ENCODE measurements around the gene VPS16.

The VPS16 gene

DNA sequence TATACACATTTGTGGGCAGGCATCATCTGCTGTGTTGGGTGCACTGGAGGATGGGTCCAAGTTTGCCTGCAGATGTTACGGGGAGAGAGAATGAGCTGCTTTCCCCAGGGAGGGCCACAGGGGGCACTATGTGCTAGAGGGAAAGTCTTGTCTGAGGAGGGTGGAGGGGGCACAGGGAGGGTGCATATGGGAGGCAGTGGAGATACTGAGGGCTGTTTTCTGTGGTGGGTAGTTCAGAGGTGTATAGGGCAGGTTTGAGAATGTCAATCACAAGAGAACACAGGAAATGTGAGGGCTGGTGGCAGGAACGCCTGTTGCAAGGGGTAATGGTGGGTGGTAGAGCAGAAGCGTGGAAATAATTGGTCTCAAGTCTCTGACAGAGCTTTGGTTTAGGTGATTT lies 25.1 kb downstream of the VPS16 start:
- Mint-ChIP-seq H3K9me3 (ENCODE audit: low read depth) (no peaks in the 10 kb centered on the region), H3K27ac (peak overlapping the region; percentile 74), H3K36me3 (no peaks in the 10 kb centered on the region), H3K4me1 (ENCODE audit: low read depth) (peaks cover 42% of the 10 kb centered on the region), H3K4me3 (peak overlapping the region; percentile 60), H3K27me3 (no peaks in the 10 kb centered on the region)

DNA sequence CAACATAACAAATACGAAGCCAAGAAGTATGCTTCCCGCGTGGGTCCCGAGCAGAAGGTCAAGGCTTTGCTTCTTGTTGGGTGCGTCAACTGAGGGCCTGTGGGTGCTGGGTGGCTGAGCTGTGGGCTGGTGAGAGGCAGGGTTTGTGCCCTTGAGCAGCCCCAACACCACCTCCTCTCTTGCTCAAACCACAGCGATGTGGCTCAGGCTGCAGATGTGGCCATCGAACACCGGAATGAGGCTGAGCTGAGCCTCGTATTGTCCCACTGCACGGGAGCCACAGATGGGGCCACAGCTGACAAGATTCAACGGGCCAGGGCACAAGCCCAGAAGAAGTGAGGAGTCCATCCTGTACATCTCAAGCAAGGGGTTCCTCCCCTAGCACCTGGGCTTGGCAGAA lies 25.7 kb downstream of the VPS16 start:
- Mint-ChIP-seq H3K27ac (peak overlapping the region; percentile 74), H3K9me3 (ENCODE audit: low read depth) (no peaks in the 10 kb centered on the region), H3K4me1 (ENCODE audit: low read depth) (peaks cover 48% of the 10 kb centered on the region), H3K27me3 (no peaks in the 10 kb centered on the region), H3K36me3 (no peaks in the 10 kb centered on the region), H3K4me3 (peak overlapping the region; percentile 60)

DNA sequence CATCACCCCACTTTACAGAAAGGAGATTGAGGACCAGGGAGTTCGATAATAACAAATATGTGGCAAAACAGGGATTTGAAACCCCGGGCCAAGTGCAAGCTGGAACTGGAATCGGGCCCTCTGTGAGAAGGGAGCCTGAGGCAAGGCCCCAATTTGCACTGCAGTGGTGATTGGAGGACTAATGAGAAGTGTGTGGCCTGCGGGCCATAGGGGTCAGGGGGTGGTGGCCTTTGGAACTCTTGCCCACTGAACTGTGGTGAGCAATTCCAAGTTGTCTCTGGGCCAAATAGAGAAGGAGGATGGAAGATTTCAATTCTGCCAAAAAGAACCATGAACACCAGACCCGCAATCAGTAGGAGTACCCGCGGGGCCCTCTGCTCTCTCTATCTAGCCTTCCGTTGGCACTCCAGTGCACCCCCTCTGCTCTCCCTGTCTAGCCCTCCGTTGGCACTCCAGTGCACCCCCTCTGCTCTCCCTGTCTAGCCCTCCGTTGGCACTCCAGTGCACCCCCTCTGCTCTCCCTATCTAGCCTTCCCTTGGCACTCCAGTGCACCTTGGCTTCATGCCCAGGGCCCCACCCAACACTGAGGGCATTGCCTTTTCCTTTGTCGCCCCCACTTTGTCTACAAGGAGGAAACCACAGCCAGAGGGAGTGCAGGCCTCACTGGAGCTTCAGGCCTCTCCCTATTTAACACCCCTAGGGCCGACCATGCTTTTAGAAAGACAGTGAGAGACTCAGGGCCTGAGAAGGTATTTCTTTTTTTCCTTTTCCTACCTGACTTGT lies 26.7 kb downstream of the VPS16 start:
- no peaks in the 10 kb centered on the region for H3K9me3 Mint-ChIP-seq (ENCODE audit: low read depth)
- no peak overlapping the region for H3K4me3 Mint-ChIP-seq
- H3K27me3 Mint-ChIP-seq, result no peaks in the 10 kb centered on the region
- H3K36me3 Mint-ChIP-seq, result no peaks in the 10 kb centered on the region
- H3K27ac Mint-ChIP-seq, result peak overlapping the region; percentile 74
- peaks cover 54% of the 10 kb centered on the region for H3K4me1 Mint-ChIP-seq (ENCODE audit: low read depth)

DNA sequence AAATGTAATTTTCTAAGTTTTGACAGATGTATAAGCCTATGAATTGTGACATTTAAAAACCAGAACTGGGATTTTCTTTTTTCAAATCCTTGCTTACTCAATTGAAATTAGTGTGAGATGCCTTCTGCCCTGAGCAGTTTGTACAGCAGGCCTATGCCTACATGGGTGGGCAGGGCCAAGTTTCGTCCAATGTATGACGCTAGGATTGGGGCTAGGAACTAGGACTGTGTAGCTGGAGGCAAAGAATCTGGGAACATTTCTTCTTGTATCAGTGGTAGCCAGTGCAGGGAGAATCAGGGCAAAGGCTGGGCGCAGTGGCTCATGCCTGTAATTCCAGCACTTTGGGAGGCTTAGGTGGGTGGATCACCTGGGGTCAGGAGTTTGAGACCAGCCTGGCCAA lies 28.8 kb downstream of the VPS16 start:
- no peak overlapping the region for H3K4me3 Mint-ChIP-seq
- H3K4me1 Mint-ChIP-seq (ENCODE audit: low read depth), result peaks cover 58% of the 10 kb centered on the region
- H3K27ac Mint-ChIP-seq, result no peak overlapping the region
- no peaks in the 10 kb centered on the region for H3K36me3 Mint-ChIP-seq
- no peaks in the 10 kb centered on the region for H3K9me3 Mint-ChIP-seq (ENCODE audit: low read depth)
- no peaks in the 10 kb centered on the region for H3K27me3 Mint-ChIP-seq

DNA sequence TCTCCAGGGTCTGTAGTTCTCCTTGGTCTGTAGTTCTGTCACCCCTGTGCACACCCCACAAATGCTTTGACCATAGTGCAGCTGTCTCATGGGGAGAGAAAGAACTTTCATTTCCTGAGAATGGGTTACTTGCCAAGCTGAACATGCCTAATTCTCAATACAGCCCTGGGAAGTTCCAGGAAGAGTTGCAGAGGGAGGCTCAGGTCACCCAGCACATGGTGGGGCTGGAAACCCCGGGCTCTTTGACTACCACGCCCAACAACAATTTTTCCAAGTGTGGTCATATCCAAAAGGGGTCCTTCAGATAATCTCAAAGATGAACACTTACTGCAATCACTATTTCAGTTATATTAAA lies 30.5 kb downstream of the VPS16 start:
- no peak overlapping the region for H3K27ac Mint-ChIP-seq
- H3K9me3 Mint-ChIP-seq (ENCODE audit: low read depth), result no peaks in the 10 kb centered on the region
- peaks cover 2% of the 10 kb centered on the region for H3K36me3 Mint-ChIP-seq
- H3K4me1 Mint-ChIP-seq (ENCODE audit: low read depth), result peaks cover 58% of the 10 kb centered on the region
- no peaks in the 10 kb centered on the region for H3K27me3 Mint-ChIP-seq
- H3K4me3 Mint-ChIP-seq, result peak overlapping the region; percentile 91

DNA sequence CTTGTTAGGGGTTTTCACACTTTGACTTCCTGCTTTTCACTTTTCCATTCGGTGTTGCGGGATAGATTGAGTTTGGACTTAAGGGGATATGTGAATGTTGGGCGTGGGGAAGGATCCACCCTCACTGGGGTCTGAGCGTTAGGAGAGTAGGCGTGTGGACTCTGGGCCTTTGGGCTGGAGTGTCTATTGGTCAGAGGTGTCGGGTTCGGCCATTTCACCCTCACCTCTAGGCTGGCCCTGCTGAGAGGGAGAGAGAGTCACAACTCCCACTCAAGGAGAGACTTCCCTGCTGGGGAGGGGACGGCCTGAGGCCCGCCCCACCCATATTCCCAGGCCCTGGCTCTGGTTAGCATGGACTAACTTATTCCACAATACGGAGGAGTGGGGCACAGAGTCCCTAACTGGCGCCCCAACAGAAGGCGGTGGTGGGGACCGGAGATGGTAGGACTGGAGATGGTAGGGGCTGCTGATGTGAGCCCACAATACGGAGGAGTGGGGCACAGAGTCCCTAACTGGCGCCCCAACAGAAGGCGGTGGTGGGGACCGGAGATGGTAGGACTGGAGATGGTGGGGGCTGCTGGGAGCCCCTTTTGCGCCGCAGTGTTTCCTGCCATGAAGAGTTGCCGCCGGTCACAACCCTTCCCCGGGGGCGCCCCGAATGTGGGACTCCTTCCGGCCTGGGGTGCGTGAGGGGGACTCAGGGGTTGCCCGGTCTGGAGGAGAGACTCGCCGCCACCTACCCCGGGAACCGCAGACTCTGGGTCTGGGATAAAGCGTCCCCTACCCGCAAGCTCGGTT lies 31.3 kb downstream of the VPS16 start:
- Mint-ChIP-seq H3K27ac (peak overlapping the region; percentile 55), H3K27me3 (no peaks in the 10 kb centered on the region), H3K36me3 (peaks cover 2% of the 10 kb centered on the region), H3K9me3 (ENCODE audit: low read depth) (no peaks in the 10 kb centered on the region), H3K4me3 (peak overlapping the region; percentile 91), H3K4me1 (ENCODE audit: low read depth) (peaks cover 58% of the 10 kb centered on the region)

DNA sequence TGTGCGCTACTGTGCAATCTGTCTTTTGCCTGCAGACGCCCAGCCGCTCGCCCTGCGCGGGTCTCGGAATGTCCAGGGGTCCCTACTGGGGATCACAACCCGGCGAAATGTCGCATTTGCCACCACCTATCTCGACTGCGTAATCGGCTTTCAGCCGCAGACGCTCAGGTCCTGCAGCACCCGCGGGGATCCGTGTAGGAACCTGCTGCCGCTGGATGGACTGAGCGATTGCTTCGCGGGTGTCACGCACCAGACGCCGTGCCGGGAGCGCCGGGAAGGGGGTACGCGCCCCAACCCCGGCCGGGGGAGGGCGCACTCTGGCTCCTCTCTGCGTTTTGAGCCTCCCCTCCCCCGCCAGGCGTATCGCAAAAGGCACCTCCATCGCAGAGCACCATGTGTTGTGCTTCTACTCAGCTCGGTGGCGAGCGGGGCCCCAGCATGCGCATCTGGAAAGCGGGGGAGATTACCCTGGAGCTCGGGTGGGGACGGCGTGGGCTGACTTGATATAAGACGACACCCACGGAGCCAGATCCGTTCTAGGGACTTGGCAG lies 32.0 kb downstream of the VPS16 start:
- Mint-ChIP-seq H3K9me3 (ENCODE audit: low read depth) (no peaks in the 10 kb centered on the region), H3K36me3 (peaks cover 2% of the 10 kb centered on the region), H3K27ac (peak overlapping the region; percentile 92), H3K4me3 (peak overlapping the region; percentile 91), H3K4me1 (ENCODE audit: low read depth) (peaks cover 54% of the 10 kb centered on the region), H3K27me3 (no peaks in the 10 kb centered on the region)

DNA sequence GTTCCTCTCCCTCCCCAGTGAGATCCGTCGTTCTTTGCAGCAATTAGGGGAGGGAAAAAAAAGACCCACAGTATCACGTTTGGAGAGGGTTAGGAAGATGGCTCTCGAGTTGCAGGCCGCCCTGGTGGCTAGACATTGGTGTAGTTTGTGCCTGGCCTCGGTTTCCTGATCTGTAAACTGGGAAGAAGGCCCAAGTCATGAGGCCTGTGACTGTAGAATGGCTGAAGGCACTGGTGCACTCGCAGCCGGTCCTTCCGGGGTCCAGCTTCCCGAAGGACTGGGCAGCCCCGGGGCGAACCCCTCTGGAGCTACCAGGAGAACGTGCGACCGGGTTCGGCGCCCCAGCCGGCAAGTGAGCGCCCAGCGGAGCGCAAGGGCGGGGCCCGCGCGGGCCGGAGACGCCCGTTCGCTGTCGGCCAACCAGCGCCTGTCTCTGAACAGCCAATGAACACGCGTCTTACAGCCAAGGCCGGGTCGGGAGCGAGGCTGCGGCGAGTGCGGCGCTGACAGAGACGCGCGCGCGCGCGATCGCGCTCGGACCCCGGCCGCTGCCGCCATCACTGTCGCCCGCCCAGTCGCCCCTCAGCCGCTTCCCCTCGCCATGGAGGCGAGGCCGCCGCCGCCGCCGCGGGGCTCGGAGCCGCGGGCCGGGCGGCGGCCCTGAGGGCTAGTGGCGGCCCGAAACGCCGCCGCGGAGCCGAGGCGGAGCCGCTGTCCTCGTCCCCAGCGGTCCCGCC lies 32.6 kb downstream of the VPS16 start, which contains the start of gene PTPRA:
Gene PTPRA, plus strand, starts transcription at position 472 of the 737 bp plus-strand sequence. CDS start 90,797 bp downstream, outside the sequence.
- Mint-ChIP-seq H3K4me1 (ENCODE audit: low read depth) (peaks cover 49% of the 10 kb centered on the region), H3K27me3 (no peaks in the 10 kb centered on the region), H3K27ac (peak within 1 kb of the TSS; percentile 92), H3K4me3 (peak within 1 kb of the TSS; percentile 91), H3K36me3 (peaks cover 2% of the 10 kb centered on the region), H3K9me3 (ENCODE audit: low read depth) (no peaks in the 10 kb centered on the region)

DNA sequence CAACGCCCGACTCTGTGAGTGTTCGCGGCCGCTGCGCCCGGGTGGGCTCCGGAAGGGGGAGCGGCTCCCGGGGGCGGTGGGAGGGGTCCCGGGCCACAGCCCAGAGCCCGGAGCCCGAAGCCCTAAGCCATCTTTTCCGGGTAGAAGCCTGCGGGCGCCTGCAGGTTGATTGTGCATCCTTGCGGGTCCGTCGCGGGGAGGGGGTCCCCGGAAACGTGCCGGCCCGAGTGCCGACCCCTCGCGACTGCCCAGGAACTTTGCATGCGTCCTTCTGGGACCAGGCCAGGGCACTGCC lies 33.1 kb downstream of the VPS16 start:
- Mint-ChIP-seq H3K4me3 (peak overlapping the region; percentile 81), H3K4me1 (ENCODE audit: low read depth) (peaks cover 52% of the 10 kb centered on the region), H3K27ac (peak overlapping the region; percentile 73), H3K27me3 (no peaks in the 10 kb centered on the region), H3K9me3 (ENCODE audit: low read depth) (no peaks in the 10 kb centered on the region), H3K36me3 (peaks cover 2% of the 10 kb centered on the region)

DNA sequence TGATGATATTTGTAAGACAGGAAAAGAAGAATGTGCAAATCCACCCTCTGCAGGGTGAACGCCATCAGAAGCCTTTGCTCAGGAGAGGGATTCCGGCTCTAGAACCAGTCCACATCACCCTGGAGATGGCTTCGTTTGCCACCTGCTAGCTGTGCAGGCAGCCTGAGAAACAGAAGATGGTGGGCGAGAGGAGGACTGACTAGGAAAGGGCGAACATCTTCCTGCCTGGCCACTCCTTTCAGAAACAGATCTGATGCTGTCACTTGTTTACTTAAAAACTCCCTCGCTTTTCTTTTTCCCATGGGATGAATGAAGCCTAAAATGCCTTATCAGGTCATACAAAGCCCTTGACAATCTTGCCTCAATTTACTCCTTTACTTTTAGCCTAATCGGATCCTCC lies 33.9 kb downstream of the VPS16 start:
- peak overlapping the region; percentile 51 for H3K27ac Mint-ChIP-seq
- peak overlapping the region; percentile 81 for H3K4me3 Mint-ChIP-seq
- H3K4me1 Mint-ChIP-seq (ENCODE audit: low read depth), result peaks cover 59% of the 10 kb centered on the region
- H3K36me3 Mint-ChIP-seq, result peaks cover 2% of the 10 kb centered on the region
- H3K9me3 Mint-ChIP-seq (ENCODE audit: low read depth), result no peaks in the 10 kb centered on the region
- no peaks in the 10 kb centered on the region for H3K27me3 Mint-ChIP-seq

DNA sequence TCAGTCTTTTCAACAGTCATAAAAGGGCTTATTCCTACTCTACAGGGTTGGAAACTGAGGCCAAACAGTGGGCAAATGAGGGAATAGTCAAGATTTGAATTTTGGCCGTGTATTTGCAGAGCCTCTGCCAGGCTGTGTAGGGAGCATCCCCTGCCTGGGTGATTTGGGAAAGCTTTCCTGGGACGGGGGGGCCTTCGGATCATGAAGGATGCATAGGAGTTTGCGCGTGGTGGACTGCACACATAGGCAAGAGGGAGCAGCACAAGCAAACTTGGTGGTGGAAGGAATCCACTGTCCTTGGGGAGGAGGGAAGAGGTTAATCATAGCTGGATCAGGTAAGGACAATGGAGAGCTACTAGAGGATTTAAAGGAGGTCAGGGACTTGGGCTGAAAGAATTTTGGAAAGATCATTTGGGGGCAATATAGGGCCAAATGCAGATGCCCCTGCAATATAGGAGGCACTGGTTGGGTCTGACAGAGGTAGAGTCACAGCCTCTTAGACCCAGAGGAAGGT lies 35.2 kb downstream of the VPS16 start:
- Mint-ChIP-seq H3K27ac (peak overlapping the region; percentile 46), H3K36me3 (peaks cover 2% of the 10 kb centered on the region), H3K4me3 (peak overlapping the region; percentile 81), H3K27me3 (no peaks in the 10 kb centered on the region), H3K4me1 (ENCODE audit: low read depth) (peaks cover 62% of the 10 kb centered on the region), H3K9me3 (ENCODE audit: low read depth) (no peaks in the 10 kb centered on the region)

DNA sequence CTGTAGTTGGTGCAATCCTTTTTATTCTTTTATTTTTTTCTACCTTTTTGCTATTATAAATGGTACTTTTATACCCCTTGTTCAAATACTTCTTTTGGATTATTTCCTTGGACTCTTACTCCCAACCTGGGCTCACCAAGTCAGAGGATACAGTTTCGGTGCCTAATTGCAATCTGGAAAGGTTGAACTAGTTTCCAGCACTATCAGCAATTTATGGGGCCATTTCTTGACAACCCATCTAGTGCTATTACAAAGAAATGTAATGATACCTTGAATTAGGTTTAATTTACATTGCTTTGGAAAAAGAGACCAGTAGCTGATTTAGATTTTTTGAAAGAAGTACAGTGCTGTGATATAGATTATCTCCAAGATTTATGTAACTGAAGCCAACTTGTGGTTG lies 38.0 kb downstream of the VPS16 start:
- Mint-ChIP-seq H3K36me3 (peaks cover 2% of the 10 kb centered on the region), H3K27me3 (no peaks in the 10 kb centered on the region), H3K27ac (peak overlapping the region; percentile 66), H3K9me3 (ENCODE audit: low read depth) (no peaks in the 10 kb centered on the region), H3K4me1 (ENCODE audit: low read depth) (peaks cover 58% of the 10 kb centered on the region), H3K4me3 (no peak overlapping the region)

DNA sequence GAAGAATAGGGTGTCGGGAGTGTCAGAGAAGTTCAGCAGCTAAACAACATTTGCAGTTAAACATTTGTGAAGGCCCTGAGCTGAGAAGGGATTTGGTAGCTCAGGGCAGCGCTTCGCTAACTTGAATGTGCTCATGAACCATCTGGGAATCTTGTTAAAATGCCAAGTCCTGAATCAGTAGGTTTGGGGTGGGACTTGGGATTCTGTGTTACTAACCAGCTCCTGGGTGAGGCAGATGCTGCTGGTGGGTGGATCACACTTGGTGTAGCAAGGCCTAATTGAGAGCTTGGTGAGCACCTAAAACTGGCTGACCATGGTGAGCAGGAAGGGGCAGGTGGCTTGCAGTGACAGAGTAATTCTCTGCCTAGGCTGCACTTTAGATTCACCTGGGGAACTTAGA lies 38.6 kb downstream of the VPS16 start:
- no peaks in the 10 kb centered on the region for H3K27me3 Mint-ChIP-seq
- H3K27ac Mint-ChIP-seq, result peak overlapping the region; percentile 66
- peaks cover 64% of the 10 kb centered on the region for H3K4me1 Mint-ChIP-seq (ENCODE audit: low read depth)
- H3K36me3 Mint-ChIP-seq, result peaks cover 4% of the 10 kb centered on the region
- no peak overlapping the region for H3K4me3 Mint-ChIP-seq
- H3K9me3 Mint-ChIP-seq (ENCODE audit: low read depth), result no peaks in the 10 kb centered on the region

DNA sequence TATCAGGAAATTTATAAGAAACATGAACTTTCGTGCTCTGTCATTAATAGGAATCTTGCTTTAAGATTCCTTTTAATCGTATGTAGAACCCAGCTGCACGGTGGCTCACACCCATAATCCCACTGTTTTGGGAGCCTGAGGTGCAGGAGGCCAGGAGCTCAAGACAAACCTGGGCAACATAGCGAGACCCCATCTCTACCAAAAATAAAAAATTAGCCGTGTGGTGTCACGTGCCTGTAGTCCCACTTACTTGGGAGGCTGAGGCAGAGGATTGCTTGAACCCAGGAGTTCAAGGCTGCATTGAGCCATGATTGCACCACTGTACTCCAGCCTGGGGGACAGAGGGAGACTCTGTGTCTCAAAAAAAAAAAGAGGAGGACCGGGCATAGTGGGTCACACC lies 40.1 kb downstream of the VPS16 start:
- Mint-ChIP-seq H3K4me3 (no peak overlapping the region), H3K4me1 (ENCODE audit: low read depth) (peaks cover 64% of the 10 kb centered on the region), H3K36me3 (peaks cover 4% of the 10 kb centered on the region), H3K27ac (no peak overlapping the region), H3K9me3 (ENCODE audit: low read depth) (no peaks in the 10 kb centered on the region), H3K27me3 (no peaks in the 10 kb centered on the region)
